GM23248 (cell line): ENCODE results near the gene NUDT9. TPM values are rescaled to one million over a fixed set of nuclear protein-coding genes. Genes with fewer than 3 reads are reported as not detected.
"Not testable (repeated sequence)": the region's sequence is repeated elsewhere in the genome, so short reads cannot be mapped to it uniquely, and the experiment has no call there.

Experiments used
- DNase-seq: peaks from one replicate; pipeline ENCODE4 v3.0.0-alpha.2; 2015
- H2AFZ ChIP-seq: fragments of 200-600 bp; sonication (generic); 2 replicates; pipeline ENCODE4 v1.6.1; 2016; ENCODE audit warnings: antibody characterized with exemption
- H3F3A ChIP-seq: fragments of 200-600 bp; sonication (generic); 2 replicates; pipeline ENCODE4 v1.6.1; 2016; ENCODE audit warnings: mild to moderate bottlenecking, antibody characterized with exemption, mixed run types; ENCODE audit not compliant: insufficient read depth
- H3K27ac ChIP-seq: fragments of 200-600 bp; sonication (generic); 2 replicates; pipeline ENCODE4 v1.5.1; 2016; ENCODE audit warnings: mild to moderate bottlenecking
- H3K27me3 ChIP-seq: fragments of 200-600 bp; sonication (generic); replicated peaks from 2 replicates; pipeline ENCODE4 v1.6.1; 2016; ENCODE audit warnings: mild to moderate bottlenecking; ENCODE audit not compliant: insufficient read depth
- H3K36me3 ChIP-seq: fragments of 200-600 bp; sonication (generic); 2 replicates; pipeline ENCODE4 v1.6.1; 2016; ENCODE audit warnings: low read depth, mild to moderate bottlenecking
- H3K4me1 ChIP-seq: fragments of 200-600 bp; sonication (generic); 2 replicates; pipeline ENCODE4 v1.6.1; 2016; ENCODE audit warnings: mild to moderate bottlenecking; ENCODE audit not compliant: insufficient read depth
- H3K4me2 ChIP-seq: fragments of 200-600 bp; sonication (generic); one replicate; pipeline ENCODE4 v1.6.1; 2016; ENCODE audit warnings: mild to moderate bottlenecking; ENCODE audit not compliant: unreplicated experiment
- H3K4me3 ChIP-seq: fragments of 200-600 bp; sonication (generic); 2 replicates; pipeline ENCODE4 v1.5.1; 2016; ENCODE audit warnings: mild to moderate bottlenecking
- H3K79me2 ChIP-seq: fragments of 200-600 bp; sonication (generic); 2 replicates; pipeline ENCODE4 v1.6.1; 2016; ENCODE audit warnings: mild to moderate bottlenecking; ENCODE audit not compliant: insufficient read depth
- H3K9ac ChIP-seq: fragments of 200-600 bp; sonication (generic); 2 replicates; pipeline ENCODE4 v1.6.1; 2016; ENCODE audit warnings: mild to moderate bottlenecking
- H3K9me2 ChIP-seq: fragments of 200-600 bp; sonication (generic); 2 replicates; pipeline ENCODE4 v1.6.1; 2016; ENCODE audit warnings: mixed run types, mild to moderate bottlenecking, moderate library complexity; ENCODE audit not compliant: insufficient read depth
- H3K9me3 ChIP-seq: fragments of 200-600 bp; sonication (generic); one replicate; pipeline ENCODE4 v1.6.1; 2017; ENCODE audit warnings: low read depth
- H4K20me1 ChIP-seq: fragments of 200-600 bp; sonication (generic); 2 replicates; pipeline ENCODE4 v1.6.0; 2016; ENCODE audit not compliant: insufficient read depth
- EZH2 ChIP-seq: fragments of 200-600 bp; sonication (generic); IDR thresholded peaks from 2 replicates; pipeline ENCODE4 v1.6.1; 2018; ENCODE audit warnings: antibody characterized with exemption, mild to moderate bottlenecking; ENCODE audit not compliant: insufficient read depth, poor library complexity, severe bottlenecking
- EZH2phosphoT487 ChIP-seq: fragments of 200-600 bp; sonication (generic); IDR thresholded peaks from 2 replicates; pipeline ENCODE4 v1.6.1; 2018; ENCODE audit warnings: antibody characterized with exemption, moderate library complexity, mild to moderate bottlenecking, low read depth; ENCODE audit not compliant: insufficient read depth
- WGBS, 2 experiments: methylation state at CpG; one replicate each; pipeline ENCODE4 v1.1.6; 2015 to 2017; ENCODE audit warnings: low lambda C conversion rate in 2 of 2, low coverage in 1 of 2; ENCODE audit errors: missing lambda C conversion rate in 2 of 2; 5-methylcytosine and 5-hydroxymethylcytosine counted together
- in situ Hi-C: fragments of 300-500 bp; cut with MboI; formaldehyde crosslinking; loops from 2 replicates; pipeline ENCODE4 v1.15.0; 2020
- polyA plus RNA-seq: library from polyadenylated mRNA; unstranded; fragments of >200 nt; fragmentation: Nextera tagmentation; extraction: Ambion mirVana; gene quantifications from 2 replicates; pipeline ENCODE4 v1.2.1, GENCODE V29; 2016
- total RNA-seq: library from RNA; depleted of rRNA; stranded (reverse); fragments of >200 nt; shearing (Covaris generic); gene quantifications from 2 replicates; pipeline ENCODE4 v1.2.3, GENCODE V29; 2014

NUDT9 gene
- total and polyA plus RNA-seq, 2 experiments from 2014 or later: 11.2 to 34.8 TPM

- H3K4me2 ChIP-seq: peak overlapping the region; percentile 89
- H3K27ac ChIP-seq: 0 out of 2 replicates have a peak overlapping the region, but pooled peaks have one; percentile 78
- no peaks in the 10 kb centered on the region for H3F3A ChIP-seq
- peaks cover 67% of the 10 kb centered on the region for H3K79me2 ChIP-seq
- DNase-seq: peak; percentile 30
- H3K4me1 ChIP-seq: peaks cover 16% of the 10 kb centered on the region
- peak overlapping the region; percentile 96 for H3K4me3 ChIP-seq
- no peaks in the 10 kb centered on the region for H3K9me2 ChIP-seq
- no peak for TF ChIP-seq EZH2
- no peak for TF ChIP-seq EZH2phosphoT487
- peak overlapping the region; percentile 90 for H3K9ac ChIP-seq
- 25% methylated on average over 3 of the region's 3 CpGs for WGBS, 2 experiments
- H3K9me3 ChIP-seq: no peaks in the 10 kb centered on the region
- no peaks in the 10 kb centered on the region for H3K36me3 ChIP-seq
- no peaks in the 10 kb centered on the region for H4K20me1 ChIP-seq
- H2AFZ ChIP-seq: peak overlapping the region; percentile 97
- in situ Hi-C loops: no loop called here
- no peaks in the 10 kb centered on the region for H3K27me3 ChIP-seq
Measured at GRCh38 chr4:87423317-87424098, 1.1 kb downstream of the NUDT9 start.

- in situ Hi-C loops, H3F3A ChIP-seq, H3K9me3 ChIP-seq, H3K27me3 ChIP-seq, H3K9me2 ChIP-seq, H3K36me3 ChIP-seq, H4K20me1 ChIP-seq, H3K27ac ChIP-seq: not testable (repeated sequence)
- Histone ChIP-seq H2AFZ (peak overlapping the region; percentile 97; the same call in 1 of the 2 replicates), H3K4me1 (peaks cover 16% of the 10 kb centered on the region), H3K4me2 (peak overlapping the region; percentile 89), H3K9ac (peak overlapping the region; percentile 90; the same call in 1 of the 2 replicates), H3K4me3 (peak overlapping the region; percentile 96), H3K79me2 (peaks cover 73% of the 10 kb centered on the region)
- DNase-seq: peak; percentile 24
- 93 to 97% methylated on average over 14 to 22 of the region's 22 CpGs for WGBS, 2 experiments
Measured at GRCh38 chr4:87424099-87424543, 1.7 kb downstream of the NUDT9 start.

- Histone ChIP-seq H3K9ac (no peak overlapping the region), H3K9me2 (no peaks in the 10 kb centered on the region), H3F3A (no peaks in the 10 kb centered on the region), H4K20me1 (no peaks in the 10 kb centered on the region), H3K4me3 (no peak overlapping the region), H3K36me3 (no peaks in the 10 kb centered on the region), H3K9me3 (no peaks in the 10 kb centered on the region), H3K27ac (no peak overlapping the region), H3K4me1 (peaks cover 16% of the 10 kb centered on the region), H2AFZ (no peak overlapping the region), H3K79me2 (peaks cover 89% of the 10 kb centered on the region), H3K27me3 (no peaks in the 10 kb centered on the region), H3K4me2 (no peak overlapping the region)
- no peak for TF ChIP-seq EZH2phosphoT487
- TF ChIP-seq EZH2: no peak
- in situ Hi-C loops: no loop called here
- DNase-seq: peak; percentile 9
- WGBS, 2 experiments: 95 to 97% methylated on average over 2 of the region's 2 CpGs
Measured at GRCh38 chr4:87425711-87426110, 3.3 kb downstream of the NUDT9 start.

- Histone ChIP-seq H3K79me2 (peaks cover 94% of the 10 kb centered on the region), H3K9me3 (no peaks in the 10 kb centered on the region), H3F3A (no peaks in the 10 kb centered on the region), H4K20me1 (no peaks in the 10 kb centered on the region), H3K4me1 (peaks cover 13% of the 10 kb centered on the region), H3K27ac (no peak overlapping the region), H3K27me3 (no peaks in the 10 kb centered on the region), H3K36me3 (no peaks in the 10 kb centered on the region), H2AFZ (no peak overlapping the region), H3K4me2 (no peak overlapping the region), H3K4me3 (no peak overlapping the region), H3K9ac (no peak overlapping the region), H3K9me2 (no peaks in the 10 kb centered on the region)
- no peak for DNase-seq
- in situ Hi-C loops: no loop called here
- no peak for TF ChIP-seq EZH2phosphoT487
- no peak for TF ChIP-seq EZH2
- 93 to 97% methylated on average over 3 of the region's 3 CpGs for WGBS, 2 experiments
Measured at GRCh38 chr4:87426865-87427517, 4.6 kb downstream of the NUDT9 start.
